ENCODE results near the gene MORF4L2. TPM values are rescaled to one million over a fixed set of nuclear protein-coding genes. Genes with fewer than 3 reads are reported as not detected.

MORF4L2 gene, protein sequence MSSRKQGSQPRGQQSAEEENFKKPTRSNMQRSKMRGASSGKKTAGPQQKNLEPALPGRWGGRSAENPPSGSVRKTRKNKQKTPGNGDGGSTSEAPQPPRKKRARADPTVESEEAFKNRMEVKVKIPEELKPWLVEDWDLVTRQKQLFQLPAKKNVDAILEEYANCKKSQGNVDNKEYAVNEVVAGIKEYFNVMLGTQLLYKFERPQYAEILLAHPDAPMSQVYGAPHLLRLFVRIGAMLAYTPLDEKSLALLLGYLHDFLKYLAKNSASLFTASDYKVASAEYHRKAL
- polyA plus RNA-seq (2012; ENCODE audit: insufficient read length, low read depth): 149 TPM

DNA sequence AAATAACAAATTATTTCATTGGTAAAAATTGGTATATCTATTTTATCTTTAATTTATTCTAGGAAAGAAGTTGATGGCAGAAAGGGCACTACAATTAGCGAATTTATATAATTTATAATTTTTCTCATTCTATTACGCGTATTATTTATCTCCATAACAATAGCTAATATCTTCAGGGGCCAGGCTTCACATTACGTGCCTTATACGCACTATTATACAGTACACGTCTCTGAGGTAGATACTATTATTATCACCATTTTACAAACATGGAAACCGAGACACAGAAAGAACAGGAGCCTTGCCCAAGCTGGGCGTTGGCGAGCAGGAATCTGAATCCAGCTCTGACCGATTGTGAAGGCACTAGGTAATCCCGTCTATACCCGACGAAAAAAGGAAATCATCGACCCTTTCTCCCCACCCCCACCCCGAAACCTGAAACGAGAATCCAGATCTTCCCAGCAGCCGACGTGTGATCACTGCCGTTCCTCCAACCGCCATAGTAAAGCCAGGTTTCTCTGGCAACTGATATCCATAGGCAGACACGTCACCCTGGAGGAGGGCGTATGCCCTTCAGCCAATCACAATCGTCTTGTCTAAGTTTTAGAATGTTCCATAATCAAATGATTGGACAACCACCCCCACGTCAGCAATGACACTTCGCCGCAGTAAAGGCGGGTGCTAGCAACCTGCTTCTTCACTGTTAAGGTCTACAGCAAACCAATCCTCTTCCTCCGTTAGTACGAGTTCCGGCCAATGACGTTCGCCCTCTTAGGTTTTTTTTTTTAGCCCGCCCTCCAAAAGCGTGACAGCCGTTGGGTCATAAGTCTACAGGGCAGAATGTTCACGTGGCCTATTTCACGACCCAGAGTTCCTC, at the start of gene MORF4L2:
Gene MORF4L2, minus strand, starts transcription at position 501 of the 874 bp plus-strand sequence. CDS start 9,672 bp downstream, outside the sequence.
- TF ChIP-seq TAF1 (IDR thresholded peaks at IDR 0.05; ENCODE audit: borderline replicate concordance, insufficient read depth, low read length) (peak; percentile 87; the same call in 1 of the 2 replicates), SIN3A (IDR thresholded peaks at IDR 0.05; ENCODE audit: borderline replicate concordance, insufficient read depth, low read length) (no peak), FOXP2 (optimal IDR thresholded peaks at IDR 0.05; ENCODE audit: borderline replicate concordance, extremely low read depth, extremely low read length, insufficient read depth) (no peak), POLR2AphosphoS5 (IDR thresholded peaks at IDR 0.05; ENCODE audit: low read depth, low read length) (peak; percentile 89)
- TF ChIP-seq, protein P1, sequence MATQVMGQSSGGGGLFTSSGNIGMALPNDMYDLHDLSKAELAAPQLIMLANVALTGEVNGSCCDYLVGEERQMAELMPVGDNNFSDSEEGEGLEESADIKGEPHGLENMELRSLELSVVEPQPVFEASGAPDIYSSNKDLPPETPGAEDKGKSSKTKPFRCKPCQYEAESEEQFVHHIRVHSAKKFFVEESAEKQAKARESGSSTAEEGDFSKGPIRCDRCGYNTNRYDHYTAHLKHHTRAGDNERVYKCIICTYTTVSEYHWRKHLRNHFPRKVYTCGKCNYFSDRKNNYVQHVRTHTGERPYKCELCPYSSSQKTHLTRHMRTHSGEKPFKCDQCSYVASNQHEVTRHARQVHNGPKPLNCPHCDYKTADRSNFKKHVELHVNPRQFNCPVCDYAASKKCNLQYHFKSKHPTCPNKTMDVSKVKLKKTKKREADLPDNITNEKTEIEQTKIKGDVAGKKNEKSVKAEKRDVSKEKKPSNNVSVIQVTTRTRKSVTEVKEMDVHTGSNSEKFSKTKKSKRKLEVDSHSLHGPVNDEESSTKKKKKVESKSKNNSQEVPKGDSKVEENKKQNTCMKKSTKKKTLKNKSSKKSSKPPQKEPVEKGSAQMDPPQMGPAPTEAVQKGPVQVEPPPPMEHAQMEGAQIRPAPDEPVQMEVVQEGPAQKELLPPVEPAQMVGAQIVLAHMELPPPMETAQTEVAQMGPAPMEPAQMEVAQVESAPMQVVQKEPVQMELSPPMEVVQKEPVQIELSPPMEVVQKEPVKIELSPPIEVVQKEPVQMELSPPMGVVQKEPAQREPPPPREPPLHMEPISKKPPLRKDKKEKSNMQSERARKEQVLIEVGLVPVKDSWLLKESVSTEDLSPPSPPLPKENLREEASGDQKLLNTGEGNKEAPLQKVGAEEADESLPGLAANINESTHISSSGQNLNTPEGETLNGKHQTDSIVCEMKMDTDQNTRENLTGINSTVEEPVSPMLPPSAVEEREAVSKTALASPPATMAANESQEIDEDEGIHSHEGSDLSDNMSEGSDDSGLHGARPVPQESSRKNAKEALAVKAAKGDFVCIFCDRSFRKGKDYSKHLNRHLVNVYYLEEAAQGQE (IDR thresholded peaks at IDR 0.05; ENCODE audit: insufficient read depth in 1 of 2, low read depth in 2 of 2, low read length in 2 of 2): no peak

DNA sequence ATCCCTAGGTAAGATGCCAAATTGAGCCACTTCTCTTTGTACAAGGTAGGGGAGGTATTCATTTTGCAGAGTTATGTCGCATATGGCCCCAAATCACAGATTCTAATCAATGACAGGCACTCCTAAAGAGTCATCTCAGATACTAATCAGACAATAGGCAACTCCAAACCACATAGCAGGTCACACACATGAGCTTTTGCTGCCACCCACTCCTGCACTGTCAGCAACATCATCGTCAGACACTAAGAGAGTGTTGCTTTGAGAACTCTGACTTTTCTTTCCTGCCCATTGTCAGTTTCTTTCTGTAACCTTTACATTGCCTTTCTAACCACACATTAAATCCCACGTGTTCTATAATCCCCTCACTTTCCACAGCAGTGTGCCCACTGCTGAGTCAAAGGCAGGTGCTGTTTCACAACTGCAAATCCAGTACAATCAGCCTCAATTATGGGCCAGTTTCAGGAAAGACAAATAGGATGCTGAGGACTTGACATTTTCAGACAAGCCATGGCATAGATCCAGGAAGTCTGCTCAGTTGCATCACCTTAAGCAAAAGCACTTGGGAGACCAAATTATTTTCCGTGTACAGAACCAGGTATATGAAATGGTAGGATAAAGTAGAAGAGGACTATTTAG, 47.7 kb upstream of the MORF4L2 start:
- TF ChIP-seq, protein P1 (IDR thresholded peaks at IDR 0.05; ENCODE audit: insufficient read depth in 1 of 2, low read depth in 2 of 2, low read length in 2 of 2): no peak
- TF ChIP-seq SIN3A (IDR thresholded peaks at IDR 0.05; ENCODE audit: borderline replicate concordance, insufficient read depth, low read length) (no peak), FOXP2 (optimal IDR thresholded peaks at IDR 0.05; ENCODE audit: borderline replicate concordance, extremely low read depth, extremely low read length, insufficient read depth) (no peak), POLR2AphosphoS5 (IDR thresholded peaks at IDR 0.05; ENCODE audit: low read depth, low read length) (no peak), TAF1 (IDR thresholded peaks at IDR 0.05; ENCODE audit: borderline replicate concordance, insufficient read depth, low read length) (no peak)

DNA sequence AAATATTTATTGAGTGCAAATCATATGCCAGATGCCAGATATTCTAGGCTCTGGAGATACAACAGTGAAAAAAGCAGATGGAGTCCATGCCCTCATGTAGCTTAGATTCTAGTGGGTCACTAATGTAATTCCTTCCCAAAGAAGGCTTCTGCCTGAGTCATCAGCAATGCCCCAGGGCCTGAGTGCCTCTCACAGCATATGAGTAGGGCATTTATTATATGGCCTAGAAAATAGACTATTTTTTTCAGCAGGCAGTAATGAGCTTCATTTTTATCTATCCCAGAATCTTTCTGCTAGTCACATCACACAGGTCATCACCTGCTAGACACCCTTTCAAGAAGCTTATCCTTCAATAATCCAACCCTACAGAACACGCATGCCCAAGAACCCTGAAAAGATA, 46.5 kb upstream of the MORF4L2 start:
- TF ChIP-seq POLR2AphosphoS5 (IDR thresholded peaks at IDR 0.05; ENCODE audit: low read depth, low read length) (no peak), TAF1 (IDR thresholded peaks at IDR 0.05; ENCODE audit: borderline replicate concordance, insufficient read depth, low read length) (no peak), SIN3A (IDR thresholded peaks at IDR 0.05; ENCODE audit: borderline replicate concordance, insufficient read depth, low read length) (no peak)
- TF ChIP-seq, protein P1 (IDR thresholded peaks at IDR 0.05; ENCODE audit: insufficient read depth in 1 of 2, low read depth in 2 of 2, low read length in 2 of 2): no peak

DNA sequence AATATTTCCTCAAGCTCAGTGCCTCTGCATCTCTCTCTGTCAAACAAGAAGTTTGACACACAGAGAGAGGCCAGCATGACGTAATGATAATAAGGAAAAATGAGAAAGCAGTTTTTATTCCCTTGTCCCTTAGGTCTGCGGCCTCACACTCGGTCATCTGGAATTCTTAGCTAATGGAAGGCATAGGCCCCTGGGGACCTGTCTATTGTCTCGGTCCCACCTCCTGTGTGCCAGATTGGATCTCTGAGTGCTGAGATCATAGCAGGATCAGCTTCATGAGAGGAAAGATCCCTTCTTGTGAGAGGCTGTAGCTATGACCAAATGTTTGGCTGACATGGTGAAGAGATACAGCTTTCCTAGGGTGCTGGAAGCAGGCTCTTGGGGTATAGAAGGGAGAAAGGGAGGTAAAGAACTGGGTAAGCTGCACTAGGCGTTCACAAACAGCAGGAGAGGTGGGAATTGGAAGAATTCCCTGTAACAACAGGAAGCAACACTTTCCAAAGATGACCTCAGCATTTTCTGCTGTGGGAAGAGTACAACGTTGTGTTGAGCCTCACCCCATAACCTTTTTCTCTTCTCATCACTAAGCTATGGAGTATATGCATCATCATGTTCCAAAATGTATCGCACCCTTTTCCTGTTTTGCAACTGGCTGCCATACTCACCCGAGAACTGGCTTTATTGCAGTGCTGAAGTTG, 44.4 kb upstream of the MORF4L2 start:
- TF ChIP-seq, protein P1 (IDR thresholded peaks at IDR 0.05; ENCODE audit: insufficient read depth in 1 of 2, low read depth in 2 of 2, low read length in 2 of 2): no peak
- TF ChIP-seq TAF1 (IDR thresholded peaks at IDR 0.05; ENCODE audit: borderline replicate concordance, insufficient read depth, low read length) (no peak), SIN3A (IDR thresholded peaks at IDR 0.05; ENCODE audit: borderline replicate concordance, insufficient read depth, low read length) (no peak), FOXP2 (optimal IDR thresholded peaks at IDR 0.05; ENCODE audit: borderline replicate concordance, extremely low read depth, extremely low read length, insufficient read depth) (no peak), POLR2AphosphoS5 (IDR thresholded peaks at IDR 0.05; ENCODE audit: low read depth, low read length) (no peak)

All from PFSK-1 (cell line).